ENCODE results near the gene NRG3.

Gene NRG3

DNA sequence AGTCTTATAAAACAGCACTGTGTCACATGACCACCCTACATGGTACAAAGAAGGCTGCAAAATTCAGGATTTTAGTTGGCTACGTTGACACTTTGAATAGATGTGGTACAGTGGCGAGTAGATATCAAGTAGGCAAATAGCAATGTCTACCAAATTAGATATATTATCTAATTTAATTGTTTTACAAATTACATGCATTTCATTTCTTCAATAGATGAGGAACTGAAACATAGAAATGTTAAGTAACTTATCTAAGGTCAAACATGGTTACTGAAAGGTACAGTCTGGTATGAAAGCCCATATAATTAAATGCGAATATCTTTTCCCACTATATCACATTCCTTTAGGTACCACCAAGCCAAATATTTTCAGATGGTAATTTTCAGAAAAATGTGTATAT lies 972.2 kb downstream of the NRG3 start:
- no peaks in the 10 kb centered on the region for H3K27me3 ChIP-seq (ENCODE audit: insufficient read depth, low read length)
- H3K27ac ChIP-seq (ENCODE audit: low read depth, low read length, poor library complexity, severe bottlenecking), result no peak overlapping the region
- no peaks in the 10 kb centered on the region for H3K4me1 ChIP-seq (ENCODE audit: insufficient read depth, low read length, severe bottlenecking)
- H3F3A ChIP-seq (ENCODE audit: insufficient read depth, low read length), result no peaks in the 10 kb centered on the region
- TF ChIP-seq EZH2 (IDR thresholded peaks at IDR 0.05; ENCODE audit: borderline replicate concordance, low read length) (no peak), CTCF (IDR thresholded peaks at IDR 0.05; ENCODE audit: low read length) (no peak)
- H2AFZ ChIP-seq (ENCODE audit: low read length), result no peak overlapping the region
- H3K4me3 ChIP-seq (ENCODE audit: low read depth, low read length, poor library complexity, severe bottlenecking), result no peak overlapping the region
- peaks cover 4% of the 10 kb centered on the region; the same call in 1 of the 2 replicates for H3K9me3 ChIP-seq (ENCODE audit: low read length)
- H4K20me1 ChIP-seq (ENCODE audit: insufficient read depth, low read length), result no peaks in the 10 kb centered on the region
- no peaks in the 10 kb centered on the region for H3K9me2 ChIP-seq (ENCODE audit: low read depth, low read length)
- peaks cover 15% of the 10 kb centered on the region for H3K36me3 ChIP-seq (ENCODE audit: insufficient read depth, low read length)
- no peaks in the 10 kb centered on the region; the same call in 1 of the 2 replicates for H3K79me2 ChIP-seq (ENCODE audit: insufficient read depth, low read length)
- H3K4me2 ChIP-seq (ENCODE audit: low read length), result no peak overlapping the region
- H3K9ac ChIP-seq (ENCODE audit: low read length), result no peak overlapping the region

DNA sequence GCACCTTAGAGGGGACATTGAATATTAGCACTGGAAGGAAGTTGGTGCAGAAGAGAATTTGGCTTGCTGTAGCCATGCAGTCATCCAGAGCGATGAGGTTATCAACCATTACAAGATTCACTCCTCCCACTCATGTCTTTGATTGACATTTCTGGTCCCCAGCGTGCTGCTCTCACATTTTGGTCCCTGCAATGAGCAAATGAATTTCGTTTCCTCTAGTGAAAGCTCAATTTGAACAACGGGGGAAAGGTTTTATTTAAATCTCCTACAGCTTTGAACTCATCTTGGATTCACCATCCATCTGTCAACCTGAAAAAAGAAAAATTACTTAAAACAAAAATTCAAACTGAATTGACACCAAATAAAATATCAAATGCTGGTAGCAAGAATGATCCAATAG lies 975.2 kb downstream of the NRG3 start:
- H3K9me2 ChIP-seq (ENCODE audit: low read depth, low read length), result no peaks in the 10 kb centered on the region
- no peaks in the 10 kb centered on the region for H3K79me2 ChIP-seq (ENCODE audit: insufficient read depth, low read length)
- H3F3A ChIP-seq (ENCODE audit: insufficient read depth, low read length), result no peaks in the 10 kb centered on the region
- no peaks in the 10 kb centered on the region for H4K20me1 ChIP-seq (ENCODE audit: insufficient read depth, low read length)
- H3K27me3 ChIP-seq (ENCODE audit: insufficient read depth, low read length), result no peaks in the 10 kb centered on the region
- no peak overlapping the region for H3K4me2 ChIP-seq (ENCODE audit: low read length)
- H3K27ac ChIP-seq (ENCODE audit: low read depth, low read length, poor library complexity, severe bottlenecking), result no peak overlapping the region
- H3K4me3 ChIP-seq (ENCODE audit: low read depth, low read length, poor library complexity, severe bottlenecking), result no peak overlapping the region
- H3K36me3 ChIP-seq (ENCODE audit: insufficient read depth, low read length), result peaks cover 15% of the 10 kb centered on the region
- no peak overlapping the region for H3K9ac ChIP-seq (ENCODE audit: low read length)
- no peak overlapping the region for H2AFZ ChIP-seq (ENCODE audit: low read length)
- TF ChIP-seq CTCF (IDR thresholded peaks at IDR 0.05; ENCODE audit: low read length) (no peak), EZH2 (IDR thresholded peaks at IDR 0.05; ENCODE audit: borderline replicate concordance, low read length) (no peak)
- peaks cover 4% of the 10 kb centered on the region; the same call in 1 of the 2 replicates for H3K9me3 ChIP-seq (ENCODE audit: low read length)
- peaks cover 2% of the 10 kb centered on the region for H3K4me1 ChIP-seq (ENCODE audit: insufficient read depth, low read length, severe bottlenecking)

- H4K20me1 ChIP-seq (ENCODE audit: insufficient read depth, low read length), result no peaks in the 10 kb centered on the region
- TF ChIP-seq CTCF (IDR thresholded peaks at IDR 0.05; ENCODE audit: low read length) (no peak), EZH2 (IDR thresholded peaks at IDR 0.05; ENCODE audit: borderline replicate concordance, low read length) (no peak)
- H3K9me3 ChIP-seq (ENCODE audit: low read length), result no peaks in the 10 kb centered on the region
- no peak overlapping the region for H3K27ac ChIP-seq (ENCODE audit: low read depth, low read length, poor library complexity, severe bottlenecking)
- peaks cover 28% of the 10 kb centered on the region for H3K4me1 ChIP-seq (ENCODE audit: insufficient read depth, low read length, severe bottlenecking)
- no peak overlapping the region for H3K9ac ChIP-seq (ENCODE audit: low read length)
- no peaks in the 10 kb centered on the region for H3K27me3 ChIP-seq (ENCODE audit: insufficient read depth, low read length)
- no peaks in the 10 kb centered on the region for H3K79me2 ChIP-seq (ENCODE audit: insufficient read depth, low read length)
- H3F3A ChIP-seq (ENCODE audit: insufficient read depth, low read length), result no peaks in the 10 kb centered on the region
- H3K36me3 ChIP-seq (ENCODE audit: insufficient read depth, low read length), result peaks cover 9% of the 10 kb centered on the region; the same call in 1 of the 2 replicates
- no peak overlapping the region for H2AFZ ChIP-seq (ENCODE audit: low read length)
- H3K4me2 ChIP-seq (ENCODE audit: low read length), result no peak overlapping the region
- H3K9me2 ChIP-seq (ENCODE audit: low read depth, low read length), result no peaks in the 10 kb centered on the region
- H3K4me3 ChIP-seq (ENCODE audit: low read depth, low read length, poor library complexity, severe bottlenecking), result no peak overlapping the region
Observed at GRCh38 chr10:82856957-82857613, 982.1 kb downstream of the NRG3 start.
